K562 (cell line): ENCODE measurements around the gene DHX58. TPM values are rescaled to one million over a fixed set of nuclear protein-coding genes. Genes with fewer than 3 reads are reported as not detected.

ENCODE experiments used
- ARID1B ChIP-seq: fragments of 450-650 bp; IDR thresholded peaks from 2 replicates; pipeline ENCODE4 v1.6.1; 2016; ENCODE audit warnings: antibody characterized with exemption, mild to moderate bottlenecking, inconsistent platforms
- BMI1 ChIP-seq: fragments of 150-350 bp; IDR thresholded peaks from 2 replicates; pipeline ENCODE4 v1.6.1; 2014; ENCODE audit warnings: low read length
- CBFA2T3 ChIP-seq: fragments of 450-650 bp; IDR thresholded peaks from 2 replicates; pipeline ENCODE4 v1.6.1; 2017
- GTF2F1 ChIP-seq: IDR thresholded peaks from 2 replicates; pipeline ENCODE4 v1.6.1; 2011; ENCODE audit warnings: low read depth, low read length, improper control_type of control experiment
- KHSRP ChIP-seq: fragments of 450-650 bp; IDR thresholded peaks from 2 replicates; pipeline ENCODE4 v1.6.1; 2017
- KLF13 ChIP-seq: fragments of 450-650 bp; IDR thresholded peaks from 2 replicates; pipeline ENCODE4 v1.6.1; 2016; ENCODE audit warnings: missing genetic modification characterization, low read depth, mild to moderate bottlenecking, missing compliant biosample characterization, moderate library complexity, borderline replicate concordance
- LARP7 ChIP-seq: fragments of 450-650 bp; IDR thresholded peaks from 2 replicates; pipeline ENCODE4 v1.6.1; 2016
- MEF2D ChIP-seq: conservative IDR thresholded peaks from 2 replicates; pipeline ENCODE4 v1.6.1; 2016; ENCODE audit warnings: low read depth, missing genetic modification characterization, missing compliant biosample characterization
- MIER1 ChIP-seq: fragments of 450-650 bp; IDR thresholded peaks from 2 replicates; pipeline ENCODE4 v1.6.1; 2016; ENCODE audit warnings: antibody characterized with exemption, mild to moderate bottlenecking, low read depth
- NFE2L1 ChIP-seq: fragments of 450-650 bp; IDR thresholded peaks from 2 replicates; pipeline ENCODE4 v1.6.1; 2016; ENCODE audit warnings: missing genetic modification characterization, low read depth, mild to moderate bottlenecking, missing compliant biosample characterization, moderate library complexity, borderline replicate concordance
- NR2C2 ChIP-seq, 2 experiments: fragments of 200-800 bp in 1 of 2; sonication (Bioruptor generic) in 1 of 2; sonication (generic) in 1 of 2; formaldehyde crosslinking in 1 of 2; IDR thresholded peaks; 2 replicates each; pipeline versions ENCODE4 v1.6.1 to v1.8.0; 2016 to 2022; ENCODE audit warnings: mild to moderate bottlenecking in 1 of 2, missing compliant biosample characterization in 1 of 2, missing genetic modification characterization in 1 of 2, missing genetic modification reagents in 1 of 2
- PHF8 ChIP-seq: fragments of 200-600 bp; sonication (generic); IDR thresholded peaks from 2 replicates; pipeline ENCODE4 v1.6.1; 2012; ENCODE audit warnings: mixed run types, mild to moderate bottlenecking, inconsistent platforms, low read length, moderate library complexity, borderline replicate concordance
- POLR2B ChIP-seq: fragments of 450-650 bp; IDR thresholded peaks from 2 replicates; pipeline ENCODE4 v1.6.1; 2018; ENCODE audit warnings: low read depth; ENCODE audit not compliant: partially characterized antibody
- RBM34 ChIP-seq: fragments of 200-400 bp; formaldehyde crosslinking; IDR thresholded peaks from 2 replicates; pipeline ENCODE4 v1.6.1; 2018; ENCODE audit warnings: low read length, borderline replicate concordance; ENCODE audit not compliant: insufficient read depth
- SIX5 ChIP-seq, 2 experiments: IDR thresholded peaks; 2 replicates each; pipeline ENCODE4 v1.6.1; 2011; ENCODE audit warnings: low read length in 2 of 2, borderline replicate concordance in 1 of 2, low read depth in 1 of 2, mild to moderate bottlenecking in 1 of 2, moderate library complexity in 1 of 2; ENCODE audit not compliant: insufficient read depth in 1 of 2
- TRIM28 ChIP-seq: fragments of 450-650 bp; IDR thresholded peaks from 2 replicates; pipeline ENCODE4 v1.6.1; 2017
- ZNF584 ChIP-seq: fragments of 200-800 bp; sonication (Bioruptor generic); IDR thresholded peaks from 2 replicates; pipeline ENCODE4 v1.6.1; 2016; ENCODE audit warnings: low read depth, mild to moderate bottlenecking, missing genetic modification characterization, missing compliant biosample characterization
- ZNF764 ChIP-seq: fragments of 250-450 bp; sonication (Bioruptor Pico); IDR thresholded peaks from 2 replicates; pipeline ENCODE4 v1.4.0; 2020; ENCODE audit warnings: low read depth, mild to moderate bottlenecking, moderate library complexity
- polyA plus RNA-seq, 8 experiments: library from polyadenylated mRNA; depleted of rRNA in 4 of 8; stranded (reverse) in 5 of 8; unstranded in 3 of 8; fragments of >200 nt; fragmentation: Nextera tagmentation in 2 of 8; fragmentation: Illumina TruSeq in 1 of 8; extraction: Ambion mirVana in 2 of 8; extraction: Trizol in 1 of 8; gene quantifications; 2 replicates each; pipeline versions ENCODE4 v1.2.1 to v1.2.3, GENCODE V29; 2011 to 2014; ENCODE audit warnings: inconsistent platforms in 1 of 8, missing spikeins in 1 of 8
- total RNA-seq, 7 experiments: library from RNA; depleted of rRNA in 6 of 7; stranded (reverse); fragments of >200 nt in 6 of 7; fragmentation: Illumina TruSeq in 2 of 7; extraction: Trizol in 2 of 7; gene quantifications; 2 replicates each; pipeline versions ENCODE4 v1.2.1 to v1.2.3, GENCODE V29; 2011 to 2021; ENCODE audit warnings: low replicate concordance in 1 of 7
- TF ChIP-seq, protein P1 (sequence below): IDR thresholded peaks from 2 replicates; pipeline ENCODE4 v1.6.1; 2011; ENCODE audit warnings: borderline replicate concordance, low read depth, mild to moderate bottlenecking, moderate library complexity, low read length; ENCODE audit not compliant: insufficient read depth, poor library complexity, severe bottlenecking
- TF ChIP-seq, protein P2 (sequence below): fragments of 250-450 bp; sonication (Bioruptor Pico); IDR thresholded peaks from 2 replicates; pipeline ENCODE4 v1.5.0; 2021
- TF ChIP-seq, protein P3 (sequence below): fragments of 450-650 bp; formaldehyde crosslinking; IDR thresholded peaks from 2 replicates; pipeline ENCODE4 v1.4.0; 2020; ENCODE audit warnings: mild to moderate bottlenecking, moderate library complexity
- TF ChIP-seq, protein P4 (sequence below), 3 experiments: IDR thresholded peaks in 2 of 3; conservative IDR thresholded peaks in 1 of 3; 2 replicates each; pipeline ENCODE4 v1.5.1; 2011 to 2012; ENCODE audit warnings: low read length in 3 of 3, mild to moderate bottlenecking in 3 of 3, control low read depth in 2 of 3, improper control_type of control experiment in 1 of 3, inconsistent platforms in 1 of 3, low read depth in 1 of 3, mixed read lengths in 1 of 3, moderate library complexity in 1 of 3; ENCODE audit not compliant: insufficient read depth in 2 of 3

The DHX58 gene
- total and polyA plus RNA-seq, 9 of the 15 experiments (the other 6 are each of a cell fraction or from before 2014, with no cell fraction given): 0.15 to 3.0 (median 1.4) TPM

DNA sequence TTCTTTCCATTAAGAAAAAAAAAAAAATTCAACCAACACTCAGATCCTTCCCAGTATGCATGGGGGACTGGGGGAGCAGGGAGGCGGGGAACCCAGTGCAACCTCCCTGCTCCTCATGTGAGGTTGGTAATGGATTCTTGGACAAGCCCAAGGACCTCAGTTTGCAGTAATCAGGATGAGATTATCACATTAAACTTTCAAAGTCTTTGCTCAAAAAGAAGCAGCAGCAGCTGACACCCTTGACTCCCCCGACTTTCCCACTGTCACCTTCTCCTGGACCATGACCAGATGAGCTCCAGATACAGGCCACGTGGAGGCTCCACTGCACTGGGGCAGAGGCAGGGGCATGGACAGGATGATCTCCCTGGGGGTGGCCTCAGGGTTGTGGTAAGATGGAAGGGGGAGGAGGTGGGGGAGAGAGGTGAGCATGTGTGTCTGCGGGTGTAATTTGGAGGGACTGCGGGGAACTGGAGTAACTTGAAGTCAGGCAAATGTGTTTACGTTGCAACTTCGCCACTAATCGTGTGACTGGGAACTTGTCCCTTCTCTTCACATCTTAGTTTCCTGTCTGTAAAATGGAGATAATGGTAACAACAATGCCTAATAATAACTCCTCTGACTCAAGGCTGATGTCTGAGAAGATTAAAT, 34.0 kb downstream of the DHX58 start (continued):
- TF ChIP-seq POLR2B: no peak
- peak; percentile 86 for TF ChIP-seq MEF2D (tag)
- TF ChIP-seq, protein P1, sequence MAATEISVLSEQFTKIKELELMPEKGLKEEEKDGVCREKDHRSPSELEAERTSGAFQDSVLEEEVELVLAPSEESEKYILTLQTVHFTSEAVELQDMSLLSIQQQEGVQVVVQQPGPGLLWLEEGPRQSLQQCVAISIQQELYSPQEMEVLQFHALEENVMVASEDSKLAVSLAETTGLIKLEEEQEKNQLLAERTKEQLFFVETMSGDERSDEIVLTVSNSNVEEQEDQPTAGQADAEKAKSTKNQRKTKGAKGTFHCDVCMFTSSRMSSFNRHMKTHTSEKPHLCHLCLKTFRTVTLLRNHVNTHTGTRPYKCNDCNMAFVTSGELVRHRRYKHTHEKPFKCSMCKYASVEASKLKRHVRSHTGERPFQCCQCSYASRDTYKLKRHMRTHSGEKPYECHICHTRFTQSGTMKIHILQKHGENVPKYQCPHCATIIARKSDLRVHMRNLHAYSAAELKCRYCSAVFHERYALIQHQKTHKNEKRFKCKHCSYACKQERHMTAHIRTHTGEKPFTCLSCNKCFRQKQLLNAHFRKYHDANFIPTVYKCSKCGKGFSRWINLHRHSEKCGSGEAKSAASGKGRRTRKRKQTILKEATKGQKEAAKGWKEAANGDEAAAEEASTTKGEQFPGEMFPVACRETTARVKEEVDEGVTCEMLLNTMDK: no peak
- no peak for TF ChIP-seq SIX5 (IDR thresholded peaks at IDR 0.05; ENCODE audit: borderline replicate concordance in 1 of 2, insufficient read depth in 1 of 2, low read depth in 1 of 2, low read length in 2 of 2)
- TF ChIP-seq ZNF764 (CRISPR knock-in tag): no peak
- TF ChIP-seq CBFA2T3: peak; percentile 67
- TF ChIP-seq, protein P2, sequence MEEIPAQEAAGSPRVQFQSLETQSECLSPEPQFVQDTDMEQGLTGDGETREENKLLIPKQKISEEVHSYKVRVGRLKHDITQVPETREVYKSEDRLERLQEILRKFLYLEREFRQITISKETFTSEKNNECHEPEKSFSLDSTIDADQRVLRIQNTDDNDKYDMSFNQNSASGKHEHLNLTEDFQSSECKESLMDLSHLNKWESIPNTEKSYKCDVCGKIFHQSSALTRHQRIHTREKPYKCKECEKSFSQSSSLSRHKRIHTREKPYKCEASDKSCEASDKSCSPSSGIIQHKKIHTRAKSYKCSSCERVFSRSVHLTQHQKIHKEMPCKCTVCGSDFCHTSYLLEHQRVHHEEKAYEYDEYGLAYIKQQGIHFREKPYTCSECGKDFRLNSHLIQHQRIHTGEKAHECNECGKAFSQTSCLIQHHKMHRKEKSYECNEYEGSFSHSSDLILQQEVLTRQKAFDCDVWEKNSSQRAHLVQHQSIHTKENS (CRISPR knock-in tag): no peak
- no peak for TF ChIP-seq NR2C2 (CRISPR knock-in tag; IDR thresholded peaks at IDR 0.05)
- peak; percentile 62 for TF ChIP-seq NR2C2 (tag; IDR thresholded peaks at IDR 0.05)
- peak; percentile 73 for TF ChIP-seq ARID1B
- no peak for TF ChIP-seq ZNF584 (CRISPR knock-in tag)
- no peak for TF ChIP-seq PHF8
- no peak for TF ChIP-seq BMI1
- TF ChIP-seq MIER1: no peak
- TF ChIP-seq, protein P3, sequence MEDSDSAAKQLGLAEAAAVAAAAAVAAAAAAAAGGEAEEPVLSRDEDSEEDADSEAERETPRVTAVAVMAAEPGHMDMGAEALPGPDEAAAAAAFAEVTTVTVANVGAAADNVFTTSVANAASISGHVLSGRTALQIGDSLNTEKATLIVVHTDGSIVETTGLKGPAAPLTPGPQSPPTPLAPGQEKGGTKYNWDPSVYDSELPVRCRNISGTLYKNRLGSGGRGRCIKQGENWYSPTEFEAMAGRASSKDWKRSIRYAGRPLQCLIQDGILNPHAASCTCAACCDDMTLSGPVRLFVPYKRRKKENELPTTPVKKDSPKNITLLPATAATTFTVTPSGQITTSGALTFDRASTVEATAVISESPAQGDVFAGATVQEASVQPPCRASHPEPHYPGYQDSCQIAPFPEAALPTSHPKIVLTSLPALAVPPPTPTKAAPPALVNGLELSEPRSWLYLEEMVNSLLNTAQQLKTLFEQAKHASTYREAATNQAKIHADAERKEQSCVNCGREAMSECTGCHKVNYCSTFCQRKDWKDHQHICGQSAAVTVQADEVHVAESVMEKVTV (CRISPR knock-in tag): no peak
- no peak for TF ChIP-seq TRIM28
- no peak for TF ChIP-seq KHSRP
- TF ChIP-seq GTF2F1: no peak
- no peak for TF ChIP-seq LARP7
- TF ChIP-seq, protein P4, sequence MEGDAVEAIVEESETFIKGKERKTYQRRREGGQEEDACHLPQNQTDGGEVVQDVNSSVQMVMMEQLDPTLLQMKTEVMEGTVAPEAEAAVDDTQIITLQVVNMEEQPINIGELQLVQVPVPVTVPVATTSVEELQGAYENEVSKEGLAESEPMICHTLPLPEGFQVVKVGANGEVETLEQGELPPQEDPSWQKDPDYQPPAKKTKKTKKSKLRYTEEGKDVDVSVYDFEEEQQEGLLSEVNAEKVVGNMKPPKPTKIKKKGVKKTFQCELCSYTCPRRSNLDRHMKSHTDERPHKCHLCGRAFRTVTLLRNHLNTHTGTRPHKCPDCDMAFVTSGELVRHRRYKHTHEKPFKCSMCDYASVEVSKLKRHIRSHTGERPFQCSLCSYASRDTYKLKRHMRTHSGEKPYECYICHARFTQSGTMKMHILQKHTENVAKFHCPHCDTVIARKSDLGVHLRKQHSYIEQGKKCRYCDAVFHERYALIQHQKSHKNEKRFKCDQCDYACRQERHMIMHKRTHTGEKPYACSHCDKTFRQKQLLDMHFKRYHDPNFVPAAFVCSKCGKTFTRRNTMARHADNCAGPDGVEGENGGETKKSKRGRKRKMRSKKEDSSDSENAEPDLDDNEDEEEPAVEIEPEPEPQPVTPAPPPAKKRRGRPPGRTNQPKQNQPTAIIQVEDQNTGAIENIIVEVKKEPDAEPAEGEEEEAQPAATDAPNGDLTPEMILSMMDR (IDR thresholded peaks at IDR 0.05 in 2 of 3, conservative IDR thresholded peaks at IDR 0.05 in 1 of 3; ENCODE audit: insufficient read depth in 2 of 3, low read depth in 1 of 3, low read length in 3 of 3): peak in 1 of 3 experiments; percentile 19; a peak in 1 of 6 replicates
- TF ChIP-seq NFE2L1: no peak
- no peak for TF ChIP-seq RBM34
- no peak for TF ChIP-seq KLF13 (tag)
